ENCODE measurements around the gene ARL11.

ARL11 gene

DNA sequence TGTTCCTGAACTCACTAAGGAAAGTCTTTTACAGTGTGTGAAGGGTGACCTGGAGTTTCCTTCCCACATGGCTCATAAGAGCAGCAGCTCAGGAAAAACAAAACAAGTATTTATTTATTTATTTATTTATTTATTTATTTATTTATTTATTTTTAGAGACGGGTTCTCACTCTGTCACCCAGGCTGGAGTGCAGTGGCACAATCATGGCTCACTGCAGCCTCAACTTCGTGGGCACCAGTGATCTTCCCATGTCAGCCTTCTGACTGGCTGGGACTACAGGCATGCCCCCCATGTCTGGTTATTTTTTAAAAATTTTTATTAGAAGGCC is 10.4 kb downstream of the ARL11 start:
- TF ChIP-seq, protein P1, sequence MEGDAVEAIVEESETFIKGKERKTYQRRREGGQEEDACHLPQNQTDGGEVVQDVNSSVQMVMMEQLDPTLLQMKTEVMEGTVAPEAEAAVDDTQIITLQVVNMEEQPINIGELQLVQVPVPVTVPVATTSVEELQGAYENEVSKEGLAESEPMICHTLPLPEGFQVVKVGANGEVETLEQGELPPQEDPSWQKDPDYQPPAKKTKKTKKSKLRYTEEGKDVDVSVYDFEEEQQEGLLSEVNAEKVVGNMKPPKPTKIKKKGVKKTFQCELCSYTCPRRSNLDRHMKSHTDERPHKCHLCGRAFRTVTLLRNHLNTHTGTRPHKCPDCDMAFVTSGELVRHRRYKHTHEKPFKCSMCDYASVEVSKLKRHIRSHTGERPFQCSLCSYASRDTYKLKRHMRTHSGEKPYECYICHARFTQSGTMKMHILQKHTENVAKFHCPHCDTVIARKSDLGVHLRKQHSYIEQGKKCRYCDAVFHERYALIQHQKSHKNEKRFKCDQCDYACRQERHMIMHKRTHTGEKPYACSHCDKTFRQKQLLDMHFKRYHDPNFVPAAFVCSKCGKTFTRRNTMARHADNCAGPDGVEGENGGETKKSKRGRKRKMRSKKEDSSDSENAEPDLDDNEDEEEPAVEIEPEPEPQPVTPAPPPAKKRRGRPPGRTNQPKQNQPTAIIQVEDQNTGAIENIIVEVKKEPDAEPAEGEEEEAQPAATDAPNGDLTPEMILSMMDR (IDR thresholded peaks at IDR 0.05; ENCODE audit: borderline replicate concordance, insufficient read depth, low read depth, low read length): no peak
- H3K4me3 ChIP-seq (ENCODE audit: low read depth, low read length): no peak overlapping the region

DNA sequence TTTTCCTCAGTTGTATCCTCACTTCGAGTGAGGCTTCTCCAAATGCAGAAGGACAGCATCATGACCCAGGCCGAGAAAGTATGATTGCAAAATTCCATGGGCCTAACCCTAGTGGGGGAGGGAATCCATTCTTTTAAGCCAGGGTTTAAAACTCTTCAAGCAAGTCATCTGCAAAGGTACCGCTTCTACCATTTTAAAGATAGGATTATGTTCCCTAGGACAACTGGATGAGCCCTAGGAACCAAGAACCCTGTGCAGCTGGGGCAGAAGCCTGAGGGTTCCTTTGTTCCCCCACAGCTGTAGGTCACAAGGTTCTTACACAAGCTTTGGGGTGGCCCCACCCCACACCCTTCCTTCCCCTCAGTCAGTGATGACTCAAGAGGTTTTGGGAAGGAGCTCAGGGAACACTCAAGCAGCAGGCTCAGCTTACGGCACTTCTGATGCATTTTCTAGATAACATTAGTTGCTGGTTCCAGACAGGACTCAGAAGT is 13.5 kb downstream of the ARL11 start:
- TF ChIP-seq, protein P1 (IDR thresholded peaks at IDR 0.05; ENCODE audit: borderline replicate concordance, insufficient read depth, low read depth, low read length): no peak
- H3K4me3 ChIP-seq (ENCODE audit: low read depth, low read length): no peak overlapping the region

- TF ChIP-seq, protein P1 (IDR thresholded peaks at IDR 0.05; ENCODE audit: borderline replicate concordance, insufficient read depth, low read depth, low read length): no peak
- no peak overlapping the region for H3K4me3 ChIP-seq (ENCODE audit: low read depth, low read length)
These were observed 14.8 kb downstream of the ARL11 start for GRCh38 chr13:49643035-49643646.

DNA sequence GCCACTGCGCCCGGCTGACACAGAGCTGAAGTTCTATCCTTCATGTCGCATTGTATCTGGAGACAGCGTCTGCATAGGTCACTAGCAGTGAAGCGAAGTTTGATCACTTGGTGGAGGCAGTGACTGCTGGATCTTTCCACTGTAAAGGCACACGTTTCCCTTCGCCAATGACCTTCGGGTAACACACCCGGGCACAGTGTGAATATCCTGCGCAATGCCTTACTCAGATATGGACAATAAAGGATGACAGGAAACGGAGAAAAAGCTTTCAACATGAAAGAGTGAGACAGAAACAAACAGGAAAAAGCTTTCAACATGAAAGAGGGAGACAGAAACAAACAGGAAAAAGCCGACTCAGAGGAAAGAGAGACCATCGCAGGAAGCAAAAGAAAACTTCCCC is 17.1 kb downstream of the ARL11 start:
- TF ChIP-seq, protein P1 (IDR thresholded peaks at IDR 0.05; ENCODE audit: borderline replicate concordance, insufficient read depth, low read depth, low read length): no peak
- H3K4me3 ChIP-seq (ENCODE audit: low read depth, low read length): no peak overlapping the region

GRCh38 chr13:49646688-49647087 is 18.4 kb downstream of the ARL11 start:
- TF ChIP-seq, protein P1 (IDR thresholded peaks at IDR 0.05; ENCODE audit: borderline replicate concordance, insufficient read depth, low read depth, low read length): no peak
- H3K4me3 ChIP-seq (ENCODE audit: low read depth, low read length): no peak overlapping the region

GRCh38 chr13:49649244-49649962 is 21.1 kb downstream of the ARL11 start:
- TF ChIP-seq, protein P1 (IDR thresholded peaks at IDR 0.05; ENCODE audit: borderline replicate concordance, insufficient read depth, low read depth, low read length): no peak
- no peak overlapping the region for H3K4me3 ChIP-seq (ENCODE audit: low read depth, low read length)

- H3K4me3 ChIP-seq (ENCODE audit: low read depth, low read length): no peak overlapping the region
- TF ChIP-seq, protein P1 (IDR thresholded peaks at IDR 0.05; ENCODE audit: borderline replicate concordance, insufficient read depth, low read depth, low read length): no peak
These were observed 21.6 kb downstream of the ARL11 start for GRCh38 chr13:49649963-49650312.
